ENCODE results near the gene RPGR.
A peak's percentile ranks its signal among the peaks of the same experiment; 100 is the strongest.

RPGR gene

DNA sequence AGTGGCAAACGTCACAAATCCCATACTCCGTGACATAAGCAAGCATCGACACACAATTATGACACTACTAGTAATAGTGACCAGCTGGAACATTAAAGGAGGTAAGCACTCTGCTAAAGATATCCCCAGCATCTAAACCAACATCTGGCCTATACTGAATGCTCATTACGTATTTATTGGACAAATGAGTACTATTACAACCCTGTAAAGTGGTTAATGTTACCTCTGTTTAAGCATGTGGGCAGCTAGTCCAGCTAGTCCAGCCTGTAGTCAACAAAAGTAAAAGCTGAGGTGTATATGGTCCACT lies 419 bp upstream of the RPGR start:
- DNase-seq (ENCODE audit: low read depth in 2 of 2): no peak

DNA sequence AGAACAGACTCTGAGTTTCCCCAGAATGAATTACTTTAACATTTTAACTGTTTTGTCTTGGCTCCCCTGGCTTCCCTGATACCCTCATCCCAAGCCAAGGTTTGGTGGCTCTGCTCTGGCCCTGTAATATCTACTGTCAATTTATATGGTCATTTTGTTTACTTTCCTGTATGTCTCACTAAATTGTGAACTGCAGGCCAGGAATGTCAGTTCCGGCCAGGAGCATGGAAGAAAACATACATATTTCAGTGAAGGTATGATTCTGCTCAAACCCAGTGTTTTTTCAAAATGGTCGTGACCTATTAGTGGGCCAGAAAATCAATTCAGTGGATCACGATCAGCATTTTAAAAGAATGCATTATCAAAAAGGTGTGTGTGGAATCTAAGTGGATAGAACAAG lies 1.2 kb downstream of the RPGR start:
- DNase-seq (ENCODE audit: low read depth in 2 of 2): no peak

GRCh38 chrX:38320819-38321218 lies 6.5 kb downstream of the RPGR start:
- no peak for DNase-seq (ENCODE audit: low read depth in 2 of 2)

- no peak for DNase-seq (ENCODE audit: low read depth in 2 of 2)
Measured at GRCh38 chrX:38318606-38319005, 8.7 kb downstream of the RPGR start.

DNA sequence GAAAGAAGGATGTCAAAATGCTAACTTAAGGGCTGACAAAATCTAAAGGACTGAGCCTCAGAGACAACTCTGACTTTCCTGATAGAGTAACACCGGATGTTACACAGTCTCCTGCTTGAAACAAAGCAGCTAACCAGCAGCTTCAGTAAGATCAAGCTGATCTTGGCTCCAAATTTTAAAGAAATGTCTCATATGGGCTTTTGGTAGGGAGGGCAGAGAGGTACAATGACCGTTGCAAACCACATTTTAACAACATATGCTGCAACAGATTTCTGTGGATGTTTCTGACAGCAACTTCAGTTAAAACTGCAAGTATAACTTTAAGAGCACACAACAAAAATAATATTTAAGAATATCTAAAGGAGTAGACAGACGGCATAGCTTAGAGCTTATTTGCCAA lies 9.1 kb downstream of the RPGR start:
- DNase-seq (ENCODE audit: low read depth in 2 of 2): no peak

- no peak for DNase-seq (ENCODE audit: low read depth in 2 of 2)
Measured at GRCh38 chrX:38315186-38315585, 12.1 kb downstream of the RPGR start.

DNA sequence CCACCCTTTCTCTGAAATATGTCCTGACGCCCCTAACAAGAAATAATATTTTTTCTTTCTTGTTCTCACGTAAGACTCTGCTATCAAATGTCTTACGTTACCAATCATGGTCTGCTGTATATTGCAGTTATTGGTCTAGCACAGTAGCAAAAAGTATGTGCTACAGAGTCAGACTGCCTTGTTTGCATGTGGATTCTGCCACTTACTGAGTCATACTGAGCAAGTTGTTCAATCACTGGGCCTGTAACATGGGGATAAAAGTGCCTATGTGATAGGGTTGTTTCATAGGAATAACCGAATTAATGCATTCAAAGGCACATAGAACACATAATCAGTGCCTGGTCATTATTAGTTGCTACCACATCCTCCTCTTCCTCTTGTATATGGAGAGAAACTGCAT lies 14.1 kb downstream of the RPGR start:
- no peak for DNase-seq (ENCODE audit: low read depth in 2 of 2)

- DNase-seq (ENCODE audit: low read depth in 2 of 2): peak; percentile 47 to 52
Measured at GRCh38 chrX:38312436-38312835, 14.9 kb downstream of the RPGR start.

- no peak for DNase-seq (ENCODE audit: low read depth in 2 of 2)
Measured at GRCh38 chrX:38311743-38312142, 15.6 kb downstream of the RPGR start.

- DNase-seq (ENCODE audit: low read depth in 2 of 2): no peak
Measured at GRCh38 chrX:38305971-38306370, 21.3 kb downstream of the RPGR start.

DNA sequence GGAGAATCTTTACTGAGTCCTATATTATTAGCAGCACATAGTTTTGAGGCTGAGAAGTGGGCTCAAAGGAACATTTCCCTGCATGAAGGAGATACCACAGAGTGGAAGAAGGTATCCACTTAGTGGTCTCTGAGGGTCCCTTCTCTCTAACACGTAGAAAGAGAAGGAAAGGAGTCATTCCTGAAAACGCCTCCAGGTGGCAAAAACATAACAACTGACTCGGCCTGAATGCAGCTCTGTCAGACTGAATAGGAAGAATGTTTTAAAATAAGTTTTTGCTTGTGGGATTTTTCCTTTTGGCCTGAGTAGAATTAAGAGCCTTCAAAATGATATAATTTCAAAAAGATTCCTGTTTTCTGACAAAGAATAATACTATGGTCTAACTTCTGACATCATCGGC lies 23.3 kb downstream of the RPGR start:
- DNase-seq (ENCODE audit: low read depth in 2 of 2): no peak

GRCh38 chrX:38293741-38294140 lies 33.6 kb downstream of the RPGR start:
- DNase-seq (ENCODE audit: low read depth in 2 of 2): no peak

DNA sequence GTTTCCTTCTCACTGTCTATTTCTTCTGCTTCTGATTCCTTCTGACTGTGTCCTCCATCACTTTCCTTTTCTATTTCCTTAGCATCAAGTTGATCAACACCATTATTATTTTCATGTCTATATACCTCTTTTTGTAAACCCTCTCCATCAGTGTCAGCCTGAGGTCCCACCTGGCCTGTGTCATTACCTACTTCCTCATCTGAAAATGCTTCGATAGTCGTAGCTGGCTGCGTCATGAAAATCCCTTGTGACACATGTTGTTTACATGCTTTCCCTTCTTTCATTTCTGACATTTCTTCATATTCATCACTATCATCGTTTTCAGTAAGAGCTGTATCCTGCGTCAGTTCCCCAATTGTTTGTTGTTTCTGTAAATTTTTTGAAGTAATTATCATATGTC lies 39.6 kb downstream of the RPGR start:
- no peak for DNase-seq (ENCODE audit: low read depth in 2 of 2)

DNA sequence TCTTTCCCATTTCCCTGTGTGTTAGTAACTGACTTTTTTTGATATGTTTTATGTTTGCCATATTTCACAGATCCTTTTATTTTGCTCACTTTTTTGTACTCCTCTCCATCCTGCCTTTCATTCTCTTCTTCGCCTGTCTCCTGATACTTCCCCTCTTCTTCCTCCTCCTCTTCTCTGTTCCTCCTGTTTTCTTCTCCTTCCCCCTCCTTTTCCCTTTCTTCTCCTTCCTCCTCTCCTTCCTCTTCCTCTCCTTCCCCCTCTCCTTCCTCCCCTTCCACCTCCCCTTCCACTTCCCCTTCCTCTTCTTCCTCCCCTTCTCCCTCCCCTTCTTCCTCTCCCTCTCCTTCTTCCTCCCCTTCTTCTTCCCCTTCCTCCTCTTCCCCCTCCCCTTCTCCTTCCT lies 41.7 kb downstream of the RPGR start:
- DNase-seq (ENCODE audit: low read depth in 2 of 2): no peak

DNA sequence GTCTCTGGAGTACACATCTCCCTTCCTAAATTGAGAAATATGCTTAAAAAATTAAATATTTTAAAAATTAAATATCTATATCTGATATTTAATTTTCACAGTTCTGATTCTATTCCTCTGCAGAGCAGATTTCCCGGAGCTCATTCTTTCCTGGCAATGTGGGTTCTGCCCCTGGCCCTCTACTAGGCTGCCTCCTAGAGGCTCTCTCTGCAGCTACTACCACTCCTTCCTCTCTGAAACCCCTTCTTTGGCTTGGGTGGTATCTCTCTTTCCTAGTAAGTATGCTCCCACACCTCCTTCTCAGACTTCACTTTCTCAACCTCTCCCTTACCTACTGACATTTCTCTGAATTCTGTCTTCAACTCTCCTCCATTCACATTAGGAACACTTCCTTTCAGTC lies 45.3 kb downstream of the RPGR start:
- no peak for DNase-seq (ENCODE audit: low read depth in 2 of 2)

DNA sequence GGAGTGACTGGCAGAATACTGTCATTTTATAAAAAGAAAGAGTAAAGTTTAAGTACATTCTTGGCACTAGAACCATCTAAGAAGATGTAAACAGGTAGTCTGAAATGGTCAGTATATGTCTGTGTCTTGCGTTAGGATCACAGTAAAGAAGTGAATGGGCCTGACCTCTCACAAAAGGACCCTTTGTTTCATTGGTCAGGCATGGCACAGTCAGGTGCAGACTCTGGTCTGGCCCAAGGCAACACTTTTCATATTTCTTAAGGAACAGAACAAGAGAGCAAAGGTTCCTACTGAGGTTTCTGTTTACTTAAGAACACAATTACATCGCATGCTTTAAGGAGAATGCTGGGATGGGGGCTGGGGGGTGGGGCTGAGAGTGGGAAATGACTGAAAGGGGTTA lies 48.1 kb downstream of the RPGR start:
- DNase-seq (ENCODE audit: low read depth in 2 of 2): no peak

DNA sequence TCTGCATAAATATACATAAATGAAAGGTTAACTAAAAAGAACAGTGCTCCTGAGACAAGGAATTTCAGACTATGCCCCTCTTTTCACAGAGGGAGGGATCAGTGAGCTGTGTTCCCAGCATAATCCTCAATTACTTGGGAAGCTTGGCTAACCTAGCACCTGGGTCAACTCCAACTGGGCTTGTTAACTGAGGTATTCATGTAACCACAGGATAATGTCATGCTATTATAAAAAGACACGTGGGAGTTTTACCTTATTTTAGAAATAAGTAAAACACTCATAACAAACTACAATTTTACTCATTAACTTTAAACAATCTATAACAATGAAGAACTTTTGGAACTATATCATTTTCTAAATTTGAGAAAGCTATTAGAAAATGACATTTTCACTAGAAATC lies 48.6 kb downstream of the RPGR start:
- DNase-seq (ENCODE audit: low read depth in 2 of 2): no peak

- DNase-seq (ENCODE audit: low read depth in 2 of 2): no peak
Measured at GRCh38 chrX:38277802-38278201, 49.5 kb downstream of the RPGR start.

DNA sequence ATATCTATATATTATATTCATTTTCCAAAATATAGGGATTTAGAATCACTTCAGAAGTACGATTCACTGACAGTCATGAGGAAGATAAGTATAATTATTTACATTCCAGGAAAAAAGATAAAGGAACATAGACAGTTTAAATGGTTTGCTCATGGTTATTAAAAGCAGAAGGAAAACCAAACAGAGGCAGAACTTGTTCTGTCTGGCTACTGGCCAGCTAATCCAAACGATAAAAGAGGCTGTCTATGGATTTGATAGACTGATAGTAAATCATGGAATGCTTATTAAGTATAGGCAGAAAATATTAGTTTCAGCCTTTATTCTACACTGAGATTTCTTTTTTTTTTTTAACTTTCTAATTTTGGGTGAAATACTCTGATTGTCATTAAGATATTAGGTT lies 50.2 kb downstream of the RPGR start:
- DNase-seq (ENCODE audit: low read depth in 2 of 2): no peak

GRCh38 chrX:38276089-38276488 lies 51.2 kb downstream of the RPGR start:
- no peak for DNase-seq (ENCODE audit: low read depth in 2 of 2)

- DNase-seq (ENCODE audit: low read depth in 2 of 2): peak; percentile 70 to 75
Measured at GRCh38 chrX:38275615-38276014, 51.7 kb downstream of the RPGR start.

- no peak for DNase-seq (ENCODE audit: low read depth in 2 of 2)
Measured at GRCh38 chrX:38273453-38273852, 53.9 kb downstream of the RPGR start.

- DNase-seq (ENCODE audit: low read depth in 2 of 2): no peak
Measured at GRCh38 chrX:38271154-38271716, 56.1 kb downstream of the RPGR start.

DNA sequence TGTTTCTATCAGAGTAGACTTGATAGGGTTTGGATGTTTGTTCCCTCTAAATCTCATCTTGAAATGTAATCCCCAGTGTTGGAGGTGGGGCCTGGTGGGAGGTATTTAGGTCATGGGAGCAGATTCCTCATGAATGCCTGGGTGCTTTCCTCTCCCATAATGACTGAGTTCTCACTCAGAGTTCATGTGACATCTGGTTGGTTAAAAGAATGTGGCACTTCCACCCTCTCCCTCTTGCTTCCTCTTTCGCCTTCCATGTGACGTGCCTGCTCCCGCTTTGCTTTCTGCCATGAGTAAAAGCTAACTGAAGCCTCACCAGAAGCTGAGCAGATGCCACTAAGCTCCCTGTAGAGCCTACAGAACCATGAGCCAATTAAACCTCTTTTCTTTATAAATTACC lies 59.3 kb downstream of the RPGR start:
- no peak for DNase-seq (ENCODE audit: low read depth in 2 of 2)
